C4-2B (cell line): ENCODE results near the gene SHKBP1.

Experiments
- ZFX ChIP-seq: fragments of 450-650 bp; IDR thresholded peaks from 2 replicates; pipeline ENCODE4 v1.6.1; 2017
- TF ChIP-seq, protein P1 (sequence below): fragments of 450-650 bp; conservative IDR thresholded peaks from 2 replicates; pipeline ENCODE4 v1.5.1; 2017; ENCODE audit warnings: mild to moderate bottlenecking

- TF ChIP-seq, protein P1, sequence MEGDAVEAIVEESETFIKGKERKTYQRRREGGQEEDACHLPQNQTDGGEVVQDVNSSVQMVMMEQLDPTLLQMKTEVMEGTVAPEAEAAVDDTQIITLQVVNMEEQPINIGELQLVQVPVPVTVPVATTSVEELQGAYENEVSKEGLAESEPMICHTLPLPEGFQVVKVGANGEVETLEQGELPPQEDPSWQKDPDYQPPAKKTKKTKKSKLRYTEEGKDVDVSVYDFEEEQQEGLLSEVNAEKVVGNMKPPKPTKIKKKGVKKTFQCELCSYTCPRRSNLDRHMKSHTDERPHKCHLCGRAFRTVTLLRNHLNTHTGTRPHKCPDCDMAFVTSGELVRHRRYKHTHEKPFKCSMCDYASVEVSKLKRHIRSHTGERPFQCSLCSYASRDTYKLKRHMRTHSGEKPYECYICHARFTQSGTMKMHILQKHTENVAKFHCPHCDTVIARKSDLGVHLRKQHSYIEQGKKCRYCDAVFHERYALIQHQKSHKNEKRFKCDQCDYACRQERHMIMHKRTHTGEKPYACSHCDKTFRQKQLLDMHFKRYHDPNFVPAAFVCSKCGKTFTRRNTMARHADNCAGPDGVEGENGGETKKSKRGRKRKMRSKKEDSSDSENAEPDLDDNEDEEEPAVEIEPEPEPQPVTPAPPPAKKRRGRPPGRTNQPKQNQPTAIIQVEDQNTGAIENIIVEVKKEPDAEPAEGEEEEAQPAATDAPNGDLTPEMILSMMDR = no peak
- no peak for TF ChIP-seq ZFX
These were observed 17.3 kb upstream of the SHKBP1 start for GRCh38 chr19:40559394-40559793.
